Omental fat pad (tissue), 4 donors: ENCODE results near the gene HSF4. TPM values are rescaled to one million over a fixed set of nuclear protein-coding genes. Genes with fewer than 3 reads are reported as not detected.
A peak's percentile ranks its signal among the peaks of the same experiment; 100 is the strongest.

Experiments
- ATAC-seq: fragments of 150-250 bp; one replicate; pipeline ENCODE4 v1.9.1; 2016; ENCODE audit warnings: mild to moderate bottlenecking, moderate library complexity; ENCODE audit not compliant: low FRiP score
- DNase-seq: peaks from one replicate; pipeline ENCODE4 v3.0.0-alpha.2; 2019; ENCODE audit warnings: low spot score
- small RNA-seq: library from RNA; depleted of rRNA; stranded (forward); fragments of <200 nt; gene quantifications from one replicate; pipeline ENCODE3, GENCODE V24; 2016
- total RNA-seq, 4 donors: library from RNA; depleted of rRNA; stranded (reverse); fragments of >200 nt; gene quantifications; one replicate each; pipeline ENCODE4 v1.1.0, GENCODE V29; 2016
- TF ChIP-seq, protein P1 (sequence below), 3 donors: fragments of 450-650 bp; IDR thresholded peaks; one replicate each; pipeline ENCODE4 v1.5.1; 2016 to 2017; ENCODE audit warnings: antibody characterized with exemption in 3 of 3, mild to moderate bottlenecking in 3 of 3, moderate library complexity in 2 of 3

HSF4 gene
- total RNA-seq, 4 donors from 2014 or later: 21.2 to 77.2 (median 35.8) TPM

DNA sequence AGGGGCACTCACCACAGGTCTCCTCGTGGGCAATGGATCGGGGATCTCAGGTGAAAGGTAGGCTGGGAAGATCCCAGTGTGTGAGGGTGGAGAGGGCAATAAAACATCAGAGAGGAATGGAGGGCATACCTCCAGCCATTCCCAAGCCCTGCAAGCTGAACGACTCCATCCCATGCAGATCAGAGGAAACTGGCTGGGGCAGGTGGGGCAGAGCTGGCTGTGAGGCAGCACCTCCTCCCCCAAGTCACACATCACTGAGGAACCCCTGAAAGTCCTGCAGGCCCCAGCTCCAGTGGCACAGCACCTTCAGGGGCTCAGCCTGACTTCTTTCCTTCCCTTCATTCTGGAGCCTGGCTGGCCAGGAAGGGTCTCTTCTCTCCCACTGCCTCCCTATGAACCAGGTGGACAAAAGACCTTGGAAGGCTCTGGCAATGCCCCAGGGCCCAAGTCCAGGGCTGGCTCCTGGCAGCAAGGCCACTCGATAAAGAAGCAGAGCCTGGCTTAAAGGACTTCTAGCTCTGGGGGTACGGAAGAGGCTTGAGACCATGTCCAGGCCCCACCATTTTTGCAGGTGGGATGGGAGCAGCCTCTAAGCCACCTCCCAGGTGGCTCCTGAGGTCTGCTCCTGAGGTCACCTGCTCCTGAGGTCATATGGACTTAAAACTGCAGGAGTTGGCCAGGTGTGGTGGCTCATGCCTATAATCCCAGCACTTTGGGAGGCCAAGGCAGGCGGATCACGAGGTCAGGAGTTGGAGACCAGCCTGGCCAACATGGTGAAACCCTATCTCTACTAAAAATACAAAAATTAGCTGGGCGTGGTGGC lies 48.9 kb downstream of the HSF4 start:
- TF ChIP-seq, protein P1, sequence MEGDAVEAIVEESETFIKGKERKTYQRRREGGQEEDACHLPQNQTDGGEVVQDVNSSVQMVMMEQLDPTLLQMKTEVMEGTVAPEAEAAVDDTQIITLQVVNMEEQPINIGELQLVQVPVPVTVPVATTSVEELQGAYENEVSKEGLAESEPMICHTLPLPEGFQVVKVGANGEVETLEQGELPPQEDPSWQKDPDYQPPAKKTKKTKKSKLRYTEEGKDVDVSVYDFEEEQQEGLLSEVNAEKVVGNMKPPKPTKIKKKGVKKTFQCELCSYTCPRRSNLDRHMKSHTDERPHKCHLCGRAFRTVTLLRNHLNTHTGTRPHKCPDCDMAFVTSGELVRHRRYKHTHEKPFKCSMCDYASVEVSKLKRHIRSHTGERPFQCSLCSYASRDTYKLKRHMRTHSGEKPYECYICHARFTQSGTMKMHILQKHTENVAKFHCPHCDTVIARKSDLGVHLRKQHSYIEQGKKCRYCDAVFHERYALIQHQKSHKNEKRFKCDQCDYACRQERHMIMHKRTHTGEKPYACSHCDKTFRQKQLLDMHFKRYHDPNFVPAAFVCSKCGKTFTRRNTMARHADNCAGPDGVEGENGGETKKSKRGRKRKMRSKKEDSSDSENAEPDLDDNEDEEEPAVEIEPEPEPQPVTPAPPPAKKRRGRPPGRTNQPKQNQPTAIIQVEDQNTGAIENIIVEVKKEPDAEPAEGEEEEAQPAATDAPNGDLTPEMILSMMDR (IDR thresholded peaks at IDR 0.05): no peak
- DNase-seq: no peak
- no peak for ATAC-seq

DNA sequence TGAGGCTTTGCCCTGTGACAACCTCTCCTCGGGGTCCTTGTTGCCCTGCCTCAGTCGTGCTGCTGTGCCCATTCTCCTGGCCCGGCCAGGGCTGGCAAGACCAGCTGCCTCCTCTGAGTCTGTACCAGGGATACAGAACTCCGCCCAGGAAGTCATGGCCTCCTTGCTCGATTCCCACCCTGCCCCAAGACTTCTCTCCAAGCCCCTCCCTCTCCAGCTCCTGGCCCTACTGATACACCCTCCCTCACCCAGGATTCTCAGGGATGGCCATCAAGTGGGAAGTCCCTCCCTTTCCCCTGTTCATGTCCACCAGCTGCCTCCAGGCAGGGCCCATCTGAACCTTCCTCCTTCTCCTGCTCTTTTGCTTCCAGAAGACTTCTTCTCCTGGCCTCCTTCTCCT lies 51.2 kb downstream of the HSF4 start:
- no peak for ATAC-seq
- TF ChIP-seq, protein P1 (IDR thresholded peaks at IDR 0.05): no peak
- DNase-seq: no peak

DNA sequence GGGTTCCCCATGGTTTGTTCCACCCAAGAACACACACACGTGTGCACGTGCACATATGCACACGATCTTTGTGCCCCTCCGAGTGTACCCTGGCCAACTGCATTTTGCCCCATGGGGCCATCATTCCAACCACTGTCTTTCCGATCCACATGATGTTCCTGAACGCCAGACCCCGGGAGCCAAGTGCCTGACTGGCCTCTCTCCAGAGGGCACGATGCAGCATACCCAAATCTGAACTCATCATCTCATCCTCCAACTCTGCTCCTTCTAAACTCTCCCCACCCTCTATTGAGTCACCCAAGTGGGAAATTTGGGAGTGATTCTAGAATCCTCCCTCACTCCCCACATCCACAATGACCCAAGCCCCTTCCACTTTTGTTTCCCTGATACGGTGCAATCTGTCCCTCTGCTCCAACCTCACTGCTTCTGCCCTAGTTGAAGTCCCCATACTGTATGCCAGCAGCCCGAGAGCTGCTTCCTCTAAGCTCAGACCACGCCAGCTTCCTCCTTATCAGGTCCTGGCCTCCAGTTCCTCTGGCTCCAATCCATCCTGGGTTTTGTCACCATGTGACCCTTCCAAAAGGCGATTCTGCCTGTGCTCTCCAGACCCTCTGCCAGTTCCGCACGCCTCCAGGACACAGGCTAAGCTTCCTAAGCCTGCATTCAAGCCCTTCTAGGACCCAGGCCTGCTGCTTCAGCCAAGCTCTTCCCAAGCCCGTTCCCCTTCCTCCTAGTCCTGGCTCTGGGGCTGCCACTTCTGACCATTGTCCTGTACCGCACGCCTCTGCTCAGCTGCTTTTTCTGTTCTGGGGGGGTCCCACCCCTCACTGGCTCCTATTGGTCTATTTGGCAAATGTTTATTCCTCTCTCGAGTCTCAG lies 52.3 kb downstream of the HSF4 start:
- ATAC-seq (peak; percentile 41), DNase-seq (no peak)
- TF ChIP-seq, protein P1 (IDR thresholded peaks at IDR 0.05): no peak

Small RNA genes within 50 kb of the gene (small RNA-seq; reads per million reads assigned to genes)
- 27.4 reads per million, percentile 94 among the genes with 10 or more reads in this experiment for gene MIR328

Other genes starting within 250 kb of the HSF4 start
- not detected for gene CDH16, start 245.9 kb upstream of the HSF4 start, total RNA-seq
- 10 to 100 TPM in 3 of 4 donors, 1 to 10 TPM in 1; 3.8 to 21.0 (median 11.9) TPM for gene RRAD, start 239.2 kb upstream of the HSF4 start, total RNA-seq
- gene CIAO2B, start 230.3 kb upstream of the HSF4 start, total RNA-seq: 10 to 100 TPM; 50.4 to 86.8 (median 70.4) TPM
- gene CES2, start 229.2 kb upstream of the HSF4 start, total RNA-seq: 10 to 100 TPM; 25.1 to 34.3 (median 28.1) TPM
- 1 to 10 TPM in 1 of 4 donors, under 1 TPM in 3; 0.31 to 1.6 (median 0.84) TPM for gene CES3, start 203.5 kb upstream of the HSF4 start, total RNA-seq
- gene CES4A, start 176.2 kb upstream of the HSF4 start, total RNA-seq: 10 to 100 TPM in 3 of 4 donors, 1 to 10 TPM in 1; 4.4 to 48.1 (median 14.3) TPM
- gene CBFB, start 135.6 kb upstream of the HSF4 start, total RNA-seq: 10 to 100 TPM; 30.3 to 77.6 (median 35.4) TPM
- gene PHAF1, start 54.8 kb upstream of the HSF4 start, total RNA-seq: 10 to 100 TPM; 12.1 to 28.8 (median 16.4) TPM
- 10 to 100 TPM in 3 of 4 donors, 1 to 10 TPM in 1; 6.8 to 19.2 (median 14.9) TPM for gene B3GNT9, start 13.7 kb upstream of the HSF4 start, total RNA-seq
- 10 to 100 TPM; 25.3 to 32.5 (median 28.9) TPM for gene TRADD, start 4.8 kb upstream of the HSF4 start, total RNA-seq
- gene FBXL8, start 4.8 kb upstream of the HSF4 start, total RNA-seq: 10 to 100 TPM; 12.8 to 24.7 (median 15.9) TPM
- 10 to 100 TPM; 17.1 to 60.4 (median 41.3) TPM for gene NOL3, start 5.8 kb downstream of the HSF4 start, total RNA-seq
- gene MATCAP1, start 19.2 kb downstream of the HSF4 start, total RNA-seq: 10 to 100 TPM; 12.6 to 53.4 (median 17.2) TPM
- gene EXOC3L1, start 25.4 kb downstream of the HSF4 start, total RNA-seq: 10 to 100 TPM in 1 of 4 donors, 1 to 10 TPM in 3; 2.3 to 28.8 (median 3.4) TPM
- 100 to 1,000 TPM in 2 of 4 donors, 10 to 100 TPM in 2; 84.9 to 156 (median 107) TPM for gene E2F4, start 27.4 kb downstream of the HSF4 start, total RNA-seq
- 1 to 10 TPM; 1.9 to 4.2 (median 3.1) TPM for gene ELMO3, start 34.4 kb downstream of the HSF4 start, total RNA-seq
- gene TMEM208, start 62.4 kb downstream of the HSF4 start, total RNA-seq: 10 to 100 TPM; 33.0 to 45.4 (median 40.8) TPM
- gene FHOD1, start 82.7 kb downstream of the HSF4 start, total RNA-seq: 10 to 100 TPM; 15.1 to 53.3 (median 32.5) TPM
- 1 to 10 TPM in 1 of 4 donors, under 1 TPM in 3; 0.37 to 1.2 (median 0.72) TPM for gene SLC9A5, start 84.2 kb downstream of the HSF4 start, total RNA-seq
- gene PLEKHG4, start 114.8 kb downstream of the HSF4 start, total RNA-seq: 10 to 100 TPM in 3 of 4 donors, 1 to 10 TPM in 1; 5.8 to 19.9 (median 12.4) TPM
- gene KCTD19, start 162.0 kb downstream of the HSF4 start, total RNA-seq: under 1 TPM in 2 of 4 donors, not detected in 2; 0.24 to 0.93 TPM
- 1 to 10 TPM in 2 of 4 donors, under 1 TPM in 1, not detected in 1; 0.84 to 2.8 (median 1.0) TPM for gene LRRC36, start 162.1 kb downstream of the HSF4 start, total RNA-seq
- 10 to 100 TPM in 2 of 4 donors, 1 to 10 TPM in 2; 1.0 to 24.9 (median 8.9) TPM for gene TPPP3, start 228.8 kb downstream of the HSF4 start, total RNA-seq